ENCODE results near the gene CCDC195.

- no peak for TF ChIP-seq POLR2A (IDR thresholded peaks at IDR 0.05; ENCODE audit: extremely low read depth, insufficient read length)
- no peak for TF ChIP-seq CTCF (IDR thresholded peaks at IDR 0.05; ENCODE audit: low read depth, low read length)
- no peak for TF ChIP-seq MAX (IDR thresholded peaks at IDR 0.05; ENCODE audit: low read depth, low read length)
These were observed 756 bp upstream of the CCDC195 start for GRCh38 chr2:224716921-224717320.

Measured in NB4 (cell line).